Stimulated activated CD8-positive, alpha-beta memory T cell treated with anti-CD3 and anti-CD28 coated beads, Interleukin-7, amount 100 ng/mL, for 24 hours (primary cell): ENCODE data around the gene CACNG5.
"Not testable (repeated sequence)": the region's sequence is repeated elsewhere in the genome, so short reads cannot be mapped to it uniquely, and the experiment has no call there.

Experiments used
- DNase-seq: peaks from one replicate; pipeline ENCODE4 v3.0.0-alpha.2; 2020; ENCODE audit warnings: low read depth

Gene CACNG5

GRCh38 chr17:66849032-66849655, 14.2 kb downstream of the CACNG5 start:
- no peak for DNase-seq

- no peak for DNase-seq
Observed at GRCh38 chr17:66849851-66850580, 15.1 kb downstream of the CACNG5 start.

- DNase-seq, result no peak
Observed at GRCh38 chr17:66850692-66851091, 15.8 kb downstream of the CACNG5 start.

- peak; percentile 12 for DNase-seq
Observed at GRCh38 chr17:66855204-66855603, 20.3 kb downstream of the CACNG5 start.

GRCh38 chr17:66858226-66859083, 23.5 kb downstream of the CACNG5 start:
- no peak for DNase-seq

- no peak for DNase-seq
Observed at GRCh38 chr17:66859353-66859752, 24.4 kb downstream of the CACNG5 start.

- DNase-seq, result no peak
Observed at GRCh38 chr17:66860204-66860603, 25.3 kb downstream of the CACNG5 start.

- no peak for DNase-seq
Observed at GRCh38 chr17:66863820-66864219, 28.9 kb downstream of the CACNG5 start.

- DNase-seq, result no peak
Observed at GRCh38 chr17:66865151-66865550, 30.2 kb downstream of the CACNG5 start.

GRCh38 chr17:66873962-66874361, 39.0 kb downstream of the CACNG5 start:
- DNase-seq, result no peak

GRCh38 chr17:66884931-66885330, 50.0 kb downstream of the CACNG5 start:
- no peak for DNase-seq

- no peak for DNase-seq
Observed at GRCh38 chr17:66885417-66885816, 50.5 kb downstream of the CACNG5 start.

- DNase-seq, result no peak
Observed at GRCh38 chr17:66889480-66890230, 54.7 kb downstream of the CACNG5 start.

GRCh38 chr17:66892246-66892645, 57.3 kb downstream of the CACNG5 start:
- DNase-seq, result no peak

- DNase-seq, result no peak
Observed at GRCh38 chr17:66893382-66893781, 58.5 kb downstream of the CACNG5 start.

- no peak for DNase-seq
Observed at GRCh38 chr17:66893863-66894262, 58.9 kb downstream of the CACNG5 start.

GRCh38 chr17:66897141-66897540, 62.2 kb downstream of the CACNG5 start:
- DNase-seq, result no peak

- no peak for DNase-seq
Observed at GRCh38 chr17:66898536-66898935, 63.6 kb downstream of the CACNG5 start.

GRCh38 chr17:66900126-66901010, 65.5 kb downstream of the CACNG5 start:
- no peak for DNase-seq

GRCh38 chr17:66903296-66903695, 68.4 kb downstream of the CACNG5 start:
- DNase-seq, result not testable (repeated sequence)

GRCh38 chr17:66903781-66904180, 68.9 kb downstream of the CACNG5 start:
- no peak for DNase-seq
